ENCODE results near the gene MYO10.

MYO10 gene

DNA sequence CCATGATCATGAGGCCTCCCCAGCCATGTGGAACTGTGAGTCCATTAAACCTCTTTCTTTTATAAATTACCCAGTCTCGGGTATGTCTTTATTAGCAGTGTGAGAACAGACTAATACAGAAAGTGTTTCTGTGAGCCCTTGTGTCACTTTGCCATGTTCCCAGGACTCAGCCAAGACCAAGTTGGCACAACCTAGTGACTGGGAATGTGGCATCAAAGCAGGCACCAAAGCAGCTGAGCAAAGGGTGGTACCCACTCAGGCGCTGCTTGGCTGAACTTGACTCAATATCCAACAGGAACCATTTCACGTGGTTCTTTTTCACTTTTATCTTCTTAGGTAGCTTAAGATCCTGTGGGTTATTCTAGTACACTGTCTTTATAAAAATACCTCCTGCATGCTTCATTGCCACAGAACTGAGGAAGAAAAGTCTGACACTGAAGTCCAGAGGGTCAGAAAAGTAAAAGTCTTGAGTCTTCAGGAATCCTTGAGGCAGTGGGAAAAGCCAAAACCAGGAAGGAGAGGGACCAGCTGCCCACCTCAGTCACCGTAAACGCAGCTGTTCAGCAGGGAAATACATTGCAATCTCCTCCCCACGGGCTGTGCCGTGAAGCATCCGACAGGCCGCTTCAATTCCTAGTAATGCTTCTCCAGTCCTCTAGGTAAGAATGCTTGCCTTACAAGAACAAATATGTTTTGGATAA is 228.8 kb downstream of the MYO10 start:
- TF ChIP-seq, protein P1, sequence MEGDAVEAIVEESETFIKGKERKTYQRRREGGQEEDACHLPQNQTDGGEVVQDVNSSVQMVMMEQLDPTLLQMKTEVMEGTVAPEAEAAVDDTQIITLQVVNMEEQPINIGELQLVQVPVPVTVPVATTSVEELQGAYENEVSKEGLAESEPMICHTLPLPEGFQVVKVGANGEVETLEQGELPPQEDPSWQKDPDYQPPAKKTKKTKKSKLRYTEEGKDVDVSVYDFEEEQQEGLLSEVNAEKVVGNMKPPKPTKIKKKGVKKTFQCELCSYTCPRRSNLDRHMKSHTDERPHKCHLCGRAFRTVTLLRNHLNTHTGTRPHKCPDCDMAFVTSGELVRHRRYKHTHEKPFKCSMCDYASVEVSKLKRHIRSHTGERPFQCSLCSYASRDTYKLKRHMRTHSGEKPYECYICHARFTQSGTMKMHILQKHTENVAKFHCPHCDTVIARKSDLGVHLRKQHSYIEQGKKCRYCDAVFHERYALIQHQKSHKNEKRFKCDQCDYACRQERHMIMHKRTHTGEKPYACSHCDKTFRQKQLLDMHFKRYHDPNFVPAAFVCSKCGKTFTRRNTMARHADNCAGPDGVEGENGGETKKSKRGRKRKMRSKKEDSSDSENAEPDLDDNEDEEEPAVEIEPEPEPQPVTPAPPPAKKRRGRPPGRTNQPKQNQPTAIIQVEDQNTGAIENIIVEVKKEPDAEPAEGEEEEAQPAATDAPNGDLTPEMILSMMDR (conservative IDR thresholded peaks at IDR 0.05; ENCODE audit: low read depth, low read length): no peak
- Histone ChIP-seq H3K27me3 (ENCODE audit: insufficient read depth, low read depth) (no peaks in the 10 kb centered on the region), H3K4me2 (no peak overlapping the region), H3K36me3 (ENCODE audit: insufficient read depth) (no peaks in the 10 kb centered on the region), H3K79me2 (ENCODE audit: insufficient read depth, low read depth) (no peaks in the 10 kb centered on the region), H4K20me1 (ENCODE audit: insufficient read depth) (no peaks in the 10 kb centered on the region), H3K4me3 (IDR thresholded peaks at IDR 0.05; ENCODE audit: insufficient read depth, low read depth, low read length) (no peak overlapping the region), H3K27ac (no peak overlapping the region), H3K4me1 (ENCODE audit: low read depth, poor library complexity, severe bottlenecking) (no peaks in the 10 kb centered on the region), H2AFZ (ENCODE audit: low read depth) (no peak overlapping the region), H3K9ac (no peak overlapping the region)

DNA sequence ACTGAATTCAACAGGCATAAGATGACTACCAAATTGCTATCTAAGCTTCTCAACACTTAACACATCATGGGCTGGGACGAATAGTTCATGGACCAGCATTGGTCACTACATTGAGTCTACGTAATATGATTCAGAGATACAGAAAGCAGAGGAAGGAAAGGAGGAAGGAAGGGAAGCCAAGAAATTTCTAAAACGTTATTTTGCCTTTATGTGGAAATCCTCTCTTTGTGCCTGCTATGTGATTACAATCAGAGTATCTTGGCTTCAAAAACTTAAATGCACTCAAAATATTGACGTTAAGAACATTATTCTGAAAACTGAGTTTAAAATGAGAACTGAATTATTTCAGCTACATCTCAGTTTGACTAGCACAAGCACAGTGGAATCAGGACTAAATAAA is 231.1 kb downstream of the MYO10 start:
- TF ChIP-seq, protein P1 (conservative IDR thresholded peaks at IDR 0.05; ENCODE audit: low read depth, low read length): no peak
- Histone ChIP-seq H2AFZ (ENCODE audit: low read depth) (no peak overlapping the region), H3K27me3 (ENCODE audit: insufficient read depth, low read depth) (no peaks in the 10 kb centered on the region), H3K9ac (no peak overlapping the region), H3K36me3 (ENCODE audit: insufficient read depth) (no peaks in the 10 kb centered on the region), H3K4me2 (no peak overlapping the region), H3K27ac (no peak overlapping the region), H4K20me1 (ENCODE audit: insufficient read depth) (no peaks in the 10 kb centered on the region), H3K79me2 (ENCODE audit: insufficient read depth, low read depth) (no peaks in the 10 kb centered on the region), H3K4me3 (IDR thresholded peaks at IDR 0.05; ENCODE audit: insufficient read depth, low read depth, low read length) (no peak overlapping the region), H3K4me1 (ENCODE audit: low read depth, poor library complexity, severe bottlenecking) (no peaks in the 10 kb centered on the region)

- H3K79me2 ChIP-seq (ENCODE audit: insufficient read depth, low read depth): no peaks in the 10 kb centered on the region
- no peaks in the 10 kb centered on the region for H3K27me3 ChIP-seq (ENCODE audit: insufficient read depth, low read depth)
- no peaks in the 10 kb centered on the region for H4K20me1 ChIP-seq (ENCODE audit: insufficient read depth)
- no peak overlapping the region for H3K4me2 ChIP-seq
- H3K36me3 ChIP-seq (ENCODE audit: insufficient read depth): no peaks in the 10 kb centered on the region
- no peak overlapping the region for H3K27ac ChIP-seq
- TF ChIP-seq, protein P1 (conservative IDR thresholded peaks at IDR 0.05; ENCODE audit: low read depth, low read length): no peak
- no peak overlapping the region for H3K4me3 ChIP-seq (IDR thresholded peaks at IDR 0.05; ENCODE audit: insufficient read depth, low read depth, low read length)
- H3K9ac ChIP-seq: no peak overlapping the region
- no peaks in the 10 kb centered on the region for H3K4me1 ChIP-seq (ENCODE audit: low read depth, poor library complexity, severe bottlenecking)
- no peak overlapping the region for H2AFZ ChIP-seq (ENCODE audit: low read depth)
Measured at GRCh38 chr5:16702964-16703363, 233.1 kb downstream of the MYO10 start.

GRCh38 chr5:16701134-16702099 is 234.7 kb downstream of the MYO10 start:
- Histone ChIP-seq H3K27me3 (ENCODE audit: insufficient read depth, low read depth) (no peaks in the 10 kb centered on the region), H2AFZ (ENCODE audit: low read depth) (no peak overlapping the region), H3K4me1 (ENCODE audit: low read depth, poor library complexity, severe bottlenecking) (no peaks in the 10 kb centered on the region), H3K79me2 (ENCODE audit: insufficient read depth, low read depth) (no peaks in the 10 kb centered on the region), H4K20me1 (ENCODE audit: insufficient read depth) (no peaks in the 10 kb centered on the region), H3K9ac (no peak overlapping the region), H3K4me3 (IDR thresholded peaks at IDR 0.05; ENCODE audit: insufficient read depth, low read depth, low read length) (no peak overlapping the region), H3K36me3 (ENCODE audit: insufficient read depth) (no peaks in the 10 kb centered on the region), H3K27ac (no peak overlapping the region), H3K4me2 (no peak overlapping the region)
- TF ChIP-seq, protein P1 (conservative IDR thresholded peaks at IDR 0.05; ENCODE audit: low read depth, low read length): no peak
